Gastroesophageal sphincter (tissue), 3 donors: ENCODE measurements around the gene PTDSS2.

Experiments used
- EP300 ChIP-seq: sonication (generic); formaldehyde crosslinking; IDR thresholded peaks from one replicate; pipeline ENCODE4 v1.6.1; 2017; ENCODE audit warnings: antibody characterized with exemption, mild to moderate bottlenecking
- POLR2A ChIP-seq, 2 donors: fragments of 450-650 bp; IDR thresholded peaks; one replicate each; pipeline ENCODE4 v1.6.1; 2017; ENCODE audit warnings: antibody characterized with exemption in 2 of 2, mild to moderate bottlenecking in 2 of 2, moderate library complexity in 1 of 2
- POLR2AphosphoS5 ChIP-seq: sonication (generic); formaldehyde crosslinking; IDR thresholded peaks from one replicate; pipeline ENCODE4 v1.6.1; 2017; ENCODE audit warnings: antibody characterized with exemption
- TF ChIP-seq, protein P1 (sequence below), 4 experiments: fragments of 200-600 bp in 2 of 4; fragments of 450-650 bp in 2 of 4; sonication (generic) in 1 of 4; IDR thresholded peaks; one replicate each; pipeline ENCODE4 v1.5.1; 2017 to 2019; ENCODE audit warnings: antibody characterized with exemption in 4 of 4, mild to moderate bottlenecking in 2 of 4, moderate library complexity in 2 of 4

DNA sequence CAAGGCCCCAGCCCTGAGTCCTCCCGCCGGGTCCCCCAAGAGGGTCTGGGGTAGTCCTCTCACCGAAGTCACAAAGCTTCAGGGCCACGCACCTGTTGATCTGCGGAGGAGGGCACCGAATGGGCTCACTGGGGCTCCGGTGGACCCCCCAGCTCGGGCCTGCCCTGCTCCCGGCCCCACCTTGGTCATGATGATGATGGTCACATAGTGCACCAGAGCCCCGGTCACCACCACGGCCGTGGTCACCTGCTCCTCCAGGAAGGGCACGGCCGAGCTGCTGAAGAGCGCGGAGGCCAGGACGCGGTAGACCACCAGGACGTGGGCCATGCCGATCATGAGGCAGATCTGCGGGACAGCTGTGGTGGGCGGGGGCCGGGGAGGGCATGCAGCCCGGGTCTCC lies 21.8 kb upstream of the PTDSS2 start:
- TF ChIP-seq, protein P1, sequence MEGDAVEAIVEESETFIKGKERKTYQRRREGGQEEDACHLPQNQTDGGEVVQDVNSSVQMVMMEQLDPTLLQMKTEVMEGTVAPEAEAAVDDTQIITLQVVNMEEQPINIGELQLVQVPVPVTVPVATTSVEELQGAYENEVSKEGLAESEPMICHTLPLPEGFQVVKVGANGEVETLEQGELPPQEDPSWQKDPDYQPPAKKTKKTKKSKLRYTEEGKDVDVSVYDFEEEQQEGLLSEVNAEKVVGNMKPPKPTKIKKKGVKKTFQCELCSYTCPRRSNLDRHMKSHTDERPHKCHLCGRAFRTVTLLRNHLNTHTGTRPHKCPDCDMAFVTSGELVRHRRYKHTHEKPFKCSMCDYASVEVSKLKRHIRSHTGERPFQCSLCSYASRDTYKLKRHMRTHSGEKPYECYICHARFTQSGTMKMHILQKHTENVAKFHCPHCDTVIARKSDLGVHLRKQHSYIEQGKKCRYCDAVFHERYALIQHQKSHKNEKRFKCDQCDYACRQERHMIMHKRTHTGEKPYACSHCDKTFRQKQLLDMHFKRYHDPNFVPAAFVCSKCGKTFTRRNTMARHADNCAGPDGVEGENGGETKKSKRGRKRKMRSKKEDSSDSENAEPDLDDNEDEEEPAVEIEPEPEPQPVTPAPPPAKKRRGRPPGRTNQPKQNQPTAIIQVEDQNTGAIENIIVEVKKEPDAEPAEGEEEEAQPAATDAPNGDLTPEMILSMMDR (IDR thresholded peaks at IDR 0.05): no peak
- TF ChIP-seq POLR2A (IDR thresholded peaks at IDR 0.05) (no peak), POLR2AphosphoS5 (no peak), EP300 (no peak)
